H1 (cell line): ENCODE results near the gene GFY. TPM values are rescaled to one million over a fixed set of nuclear protein-coding genes. Genes with fewer than 3 reads are reported as not detected.
A peak's percentile ranks its signal among the peaks of the same experiment; 100 is the strongest.

Experiments
- CTCF ChIA-PET: fragments of 300-600 bp; sonication (Branson Sonifier 250); formaldehyde crosslinking; loops from one replicate; lab custom pipeline; 2021; ENCODE audit not compliant: partially characterized antibody; lab: Charles Lee
- POLR2A ChIA-PET: fragments of 300-600 bp; sonication (Branson Sonifier 250); formaldehyde crosslinking; loops from one replicate; lab custom pipeline; 2021; ENCODE audit warnings: inconsistent platforms; ENCODE audit not compliant: partially characterized antibody; lab: Charles Lee
- DNase-seq, 2 experiments: peaks; one replicate each; pipeline versions ENCODE4 v3.0.0 to v3.0.0-alpha.2; 2010 to 2022; ENCODE audit warnings: low spot score in 2 of 2, low read depth in 1 of 2, mixed read lengths in 1 of 2
- FAIRE-seq: peaks from 2 replicates; lab custom pipeline; 2011; peaks lifted over from hg19 to GRCh38; lab: Jason Lieb, UNC
- H2AFZ ChIP-seq: 2 replicates; pipeline ENCODE4 v1.8.1; 2012; ENCODE audit warnings: low read length, inconsistent platforms
- H2AK5ac ChIP-seq: 2 replicates; pipeline ENCODE4 v1.6.1; 2013; ENCODE audit warnings: low read depth, low read length
- H2BK120ac ChIP-seq: replicated peaks from 2 replicates; pipeline ENCODE3; 2013; ENCODE audit warnings: low read depth, low read length, inconsistent platforms
- H2BK12ac ChIP-seq: 2 replicates; pipeline ENCODE4 v1.6.1; 2013; ENCODE audit warnings: low read depth, low read length
- H2BK15ac ChIP-seq: 2 replicates; pipeline ENCODE4 v1.6.1; 2013; ENCODE audit warnings: low read length
- H2BK20ac ChIP-seq: 2 replicates; pipeline ENCODE4 v1.6.1; 2013; ENCODE audit warnings: low read length
- H2BK5ac ChIP-seq: 2 replicates; pipeline ENCODE4 v1.6.1; 2013; ENCODE audit warnings: low read depth, low read length
- H3K14ac ChIP-seq: 2 replicates; pipeline ENCODE4 v1.6.1; 2013; ENCODE audit warnings: inconsistent platforms; ENCODE audit not compliant: insufficient read length
- H3K18ac ChIP-seq: 2 replicates; pipeline ENCODE4 v1.6.1; 2013; ENCODE audit warnings: low read length; ENCODE audit errors: extremely low read depth
- H3K23ac ChIP-seq: 2 replicates; pipeline ENCODE4 v1.6.1; 2013; ENCODE audit warnings: inconsistent platforms; ENCODE audit not compliant: insufficient read length
- H3K23me2 ChIP-seq: 2 replicates; pipeline ENCODE4 v1.6.1; 2013; ENCODE audit warnings: low read depth, low read length
- H3K27ac ChIP-seq: 2 replicates; pipeline ENCODE4 v1.6.1; 2011; ENCODE audit warnings: low read depth, low read length, inconsistent platforms
- H3K27me3 ChIP-seq, 4 experiments: replicated peaks in 1 of 4; 1 replicate in 1 of 4; 2 replicates in 3 of 4; pipeline versions ENCODE4 v1.6.1 to v1.8.1; 2011 to 2013; ENCODE audit warnings: low read length in 3 of 4, mild to moderate bottlenecking in 3 of 4, inconsistent platforms in 2 of 4, mixed read lengths in 2 of 4, moderate library complexity in 1 of 4; ENCODE audit not compliant: control insufficient read depth in 3 of 4, insufficient read depth in 3 of 4; ENCODE audit errors: extremely low read depth in 1 of 4
- H3K36me3 ChIP-seq, 4 experiments: 2 replicates each; pipeline versions ENCODE4 v1.6.1 to v1.8.1; 2011 to 2013; ENCODE audit warnings: mild to moderate bottlenecking in 4 of 4, low read length in 3 of 4, moderate library complexity in 2 of 4, control low read depth in 1 of 4, inconsistent platforms in 1 of 4; ENCODE audit not compliant: insufficient read depth in 4 of 4, control insufficient read depth in 2 of 4
- H3K4ac ChIP-seq: replicated peaks from 2 replicates; pipeline ENCODE3; 2013; ENCODE audit warnings: low read length, low read depth, mixed read lengths, inconsistent platforms; ENCODE audit not compliant: insufficient read length
- H3K4me1 ChIP-seq, 4 experiments: replicated peaks in 1 of 4; 1 replicate in 1 of 4; 2 replicates in 3 of 4; pipeline versions ENCODE4 v1.6.1 to v1.8.1; 2011 to 2013; ENCODE audit warnings: low read length in 3 of 4, inconsistent platforms in 2 of 4, mixed read lengths in 1 of 4; ENCODE audit not compliant: insufficient read depth in 4 of 4, control insufficient read depth in 3 of 4
- H3K4me2 ChIP-seq, 2 experiments: 2 replicates each; pipeline versions ENCODE4 v1.6.1 to v1.8.1; 2011 to 2013; ENCODE audit warnings: low read depth in 2 of 2, low read length in 2 of 2, control low read depth in 1 of 2, inconsistent platforms in 1 of 2, mild to moderate bottlenecking in 1 of 2; ENCODE audit not compliant: insufficient read depth in 1 of 2
- H3K4me3 ChIP-seq, 4 experiments: fragments of 200-600, 300-600 bp in 1 of 4; sonication (generic), shearing (Covaris generic), sonication (Bioruptor Twin) in 1 of 4; 2 replicates each; pipeline versions ENCODE4 v1.5.1 to v1.8.1; 2011 to 2016; ENCODE audit warnings: low read length in 4 of 4, low read depth in 3 of 4, control low read depth in 2 of 4, inconsistent platforms in 2 of 4, mild to moderate bottlenecking in 2 of 4, mixed read lengths in 1 of 4, moderate library complexity in 1 of 4; ENCODE audit not compliant: insufficient read depth in 2 of 4; ENCODE audit errors: extremely low read depth in 1 of 4
- H3K56ac ChIP-seq: replicated peaks from 2 replicates; pipeline ENCODE3; 2013; ENCODE audit warnings: low read depth, mild to moderate bottlenecking, mixed read lengths, low read length, inconsistent platforms; ENCODE audit not compliant: insufficient read length
- H3K79me1 ChIP-seq: 2 replicates; pipeline ENCODE4 v1.6.1; 2013; ENCODE audit warnings: low read depth, low read length, control low read depth
- H3K79me2 ChIP-seq, 2 experiments: 2 replicates each; pipeline versions ENCODE4 v1.6.1 to v1.8.1; 2012 to 2013; ENCODE audit warnings: low read length in 2 of 2, mild to moderate bottlenecking in 2 of 2, inconsistent platforms in 1 of 2; ENCODE audit not compliant: insufficient read depth in 2 of 2, control insufficient read depth in 1 of 2
- H3K9ac ChIP-seq, 4 experiments: replicated peaks in 1 of 4; 1 replicate in 1 of 4; 2 replicates in 3 of 4; pipeline versions ENCODE4 v1.6.1 to v1.8.1; 2011 to 2013; ENCODE audit warnings: low read depth in 3 of 4, low read length in 3 of 4, control low read depth in 2 of 4, mild to moderate bottlenecking in 2 of 4, moderate library complexity in 2 of 4, inconsistent platforms in 1 of 4; ENCODE audit errors: extremely low read depth in 1 of 4
- H3K9me3 ChIP-seq, 2 experiments: 2 replicates each; pipeline versions ENCODE4 v1.6.1 to v1.8.1; 2012 to 2013; ENCODE audit warnings: mild to moderate bottlenecking in 2 of 2, moderate library complexity in 2 of 2, control low read depth in 1 of 2, inconsistent platforms in 1 of 2, low read depth in 1 of 2, low read length in 1 of 2, mixed read lengths in 1 of 2; ENCODE audit not compliant: insufficient read depth in 2 of 2
- H4K20me1 ChIP-seq, 2 experiments: replicated peaks in 1 of 2; 2 replicates each; pipeline versions ENCODE3 to v1.8.1; 2011 to 2013; ENCODE audit warnings: inconsistent platforms in 2 of 2, low read length in 2 of 2, mild to moderate bottlenecking in 1 of 2; ENCODE audit not compliant: insufficient read depth in 2 of 2, control insufficient read depth in 1 of 2
- H4K5ac ChIP-seq: 2 replicates; pipeline ENCODE4 v1.6.1; 2013; ENCODE audit warnings: low read length, low read depth, mixed read lengths, inconsistent platforms; ENCODE audit not compliant: insufficient read length
- H4K8ac ChIP-seq: 2 replicates; pipeline ENCODE4 v1.8.0; 2013; ENCODE audit warnings: mild to moderate bottlenecking, moderate library complexity, low read length, inconsistent platforms; ENCODE audit not compliant: insufficient read depth; ENCODE audit errors: extremely low read depth
- H4K91ac ChIP-seq: replicated peaks from 2 replicates; pipeline ENCODE3; 2013; ENCODE audit warnings: low read length, mixed read lengths, inconsistent platforms; ENCODE audit not compliant: insufficient read length
- CHD2 ChIP-seq: IDR thresholded peaks from 2 replicates; pipeline ENCODE4 v1.6.1; 2012; ENCODE audit warnings: low read length, improper control_type of control experiment
- CREB1 ChIP-seq: IDR thresholded peaks from 2 replicates; pipeline ENCODE4 v1.6.1; 2012; ENCODE audit warnings: inconsistent platforms
- E2F6 ChIP-seq: IDR thresholded peaks from 2 replicates; pipeline ENCODE4 v1.6.1; 2012; ENCODE audit warnings: inconsistent platforms
- GABPA ChIP-seq: IDR thresholded peaks from 2 replicates; pipeline ENCODE4 v1.6.1; 2011; ENCODE audit warnings: mild to moderate bottlenecking, low read length, moderate library complexity, borderline replicate concordance; ENCODE audit not compliant: insufficient read depth
- KDM5A ChIP-seq: fragments of 200-600 bp; IDR thresholded peaks from 2 replicates; pipeline ENCODE4 v1.7.1; 2012; ENCODE audit warnings: mild to moderate bottlenecking, low read length, inconsistent platforms, mixed read lengths
- MAX ChIP-seq: IDR thresholded peaks from 2 replicates; pipeline ENCODE4 v1.6.1; 2012; ENCODE audit warnings: inconsistent platforms
- SP1 ChIP-seq: IDR thresholded peaks from 2 replicates; pipeline ENCODE4 v1.6.1; 2011; ENCODE audit warnings: low read depth, low read length
- SRF ChIP-seq: IDR thresholded peaks from 2 replicates; pipeline ENCODE4 v1.6.1; 2011; ENCODE audit warnings: mild to moderate bottlenecking, low read depth, low read length, moderate library complexity
- TCF12 ChIP-seq: IDR thresholded peaks from 2 replicates; pipeline ENCODE4 v1.6.1; 2011; ENCODE audit warnings: low read depth, mild to moderate bottlenecking, low read length
- WGBS, 2 experiments: shearing (Covaris generic) in 1 of 2; methylation state at CpG; one replicate each; pipeline versions ENCODE4 v1.1.6 to v1.1.7; 2013 to 2015; ENCODE audit warnings: low lambda C conversion rate in 2 of 2, mixed read lengths in 2 of 2, inconsistent platforms in 1 of 2, low coverage in 1 of 2, missing lambda C conversion rate in 1 of 2; ENCODE audit not compliant: insufficient replicate concordance in 2 of 2, insufficient coverage in 1 of 2, insufficient read length in 1 of 2; ENCODE audit errors: extremely low coverage in 1 of 2, missing lambda C conversion rate in 1 of 2; 5-methylcytosine and 5-hydroxymethylcytosine counted together
- polyA plus RNA-seq, 7 experiments: library from polyadenylated mRNA; depleted of rRNA in 3 of 7; stranded (reverse) in 5 of 7; unstranded in 2 of 7; fragments of >200 nt in 5 of 7; fragments of 200-250 nt in 2 of 7; gene quantifications; 1 replicate in 5 of 7; 2 replicates in 1 of 7; 4 replicates in 1 of 7; pipeline versions ENCODE4 v1.2.1 to v1.2.3, GENCODE V29; 2011 to 2013; ENCODE audit warnings: missing spikeins in 2 of 7, mixed read lengths in 2 of 7
- total RNA-seq: library from RNA; stranded (reverse); fragmentation: NEBNext Ultra II Directional; extraction: Animal tissue kit (Norgen Biotek cat#: 25700); gene quantifications from 2 replicates; pipeline ENCODE4 v1.2.1, GENCODE V29; 2021

Gene GFY
- total and polyA plus RNA-seq, 2 of the 8 experiments (the other 6 are each of a cell fraction or from before 2014, with no cell fraction given) = 0.68 to 0.93 TPM

GRCh38 chr19:49421039-49421877 lies 3.9 kb upstream of the GFY start:
- Histone ChIP-seq H3K36me3 (no peaks in the 10 kb centered on the region), H3K14ac (no peak overlapping the region), H2BK15ac (no peak overlapping the region), H3K18ac (no peak overlapping the region), H3K79me1 (no peaks in the 10 kb centered on the region), H3K4me1 (peaks cover 7 to 28% (median 17%) of the 10 kb centered on the region in 4 experiments), H4K8ac (no peak overlapping the region), H2BK5ac (no peak overlapping the region), H3K9me3 (no peaks in the 10 kb centered on the region), H2AK5ac (no peak overlapping the region), H4K20me1 (no peaks in the 10 kb centered on the region), H4K91ac (no peak overlapping the region), H3K23me2 (peaks cover 10% of the 10 kb centered on the region; the same call in 1 of the 2 replicates), H3K4me3 (peak overlapping the region in 1 of 4 experiments; percentile 9; a peak in 1 of 8 replicates), H3K56ac (no peak overlapping the region), H2BK120ac (no peak overlapping the region), H3K9ac (no peak overlapping the region), H2AFZ (no peak overlapping the region), H3K79me2 (no peaks in the 10 kb centered on the region), H4K5ac (no peak overlapping the region), H2BK20ac (no peak overlapping the region), H3K27ac (no peak overlapping the region), H3K23ac (no peak overlapping the region), H3K4ac (no peak overlapping the region), H3K4me2 (peak overlapping the region; percentile 19 to 40; a peak in 3 of 4 replicates), H2BK12ac (no peak overlapping the region), H3K27me3 (peaks cover 23 to 51% (median 46%) of the 10 kb centered on the region in 4 experiments)
- 26% methylated on average over 34 of the region's 48 CpGs; no CpG with 5 or more reads in 1 of the 2 experiments for WGBS, 2 experiments
- peak; percentile 93 for FAIRE-seq
- ChIA-PET CTCF (interaction anchor here (0.5 to 14.7 kb wide), 12 partner anchors 7 to 149 kb away, joined by 3 to 291 read pairs (median 4); partner anchors contain the start of gene PIH1D1), POLR2A (interaction anchor here (0.6 to 2.1 kb wide), 9 partner anchors 8 to 61 kb away, joined by 3 to 8 read pairs (median 4); partner anchors contain the start of genes PIH1D1 and TEAD2)
- peak; percentile 79 to 99 for DNase-seq
- TF ChIP-seq CHD2 (0 out of 2 replicates have a peak, but pooled peaks have one; percentile 17), TCF12 (no peak), KDM5A (no peak), SRF (no peak), GABPA (no peak), E2F6 (peak; percentile 99), SP1 (peak; percentile 65), MAX (peak; percentile 92), CREB1 (peak; percentile 25; the same call in 1 of the 2 replicates)
